SK-N-SH treated with all-trans-retinoic acid at 6 μM for 48 hours (cell line): Measurements from ENCODE around the gene HTT.

ENCODE experiments used
- ARNTL ChIP-seq: fragments of 450-650 bp; formaldehyde crosslinking; IDR thresholded peaks from 2 replicates; pipeline ENCODE4 v1.5.0; 2020; ENCODE audit warnings: low read depth, mild to moderate bottlenecking, moderate library complexity, borderline replicate concordance
- BACH2 ChIP-seq: fragments of 250-450 bp; sonication (Bioruptor Pico); IDR thresholded peaks from 2 replicates; pipeline ENCODE4 v1.9.0; 2021; ENCODE audit warnings: mild to moderate bottlenecking, borderline replicate concordance
- CSDC2 ChIP-seq: fragments of 250-450 bp; sonication (Bioruptor Pico); IDR thresholded peaks from 2 replicates; pipeline ENCODE4 v1.5.0; 2020; ENCODE audit warnings: mild to moderate bottlenecking, moderate library complexity
- ESRRG ChIP-seq: fragments of 250-450 bp; sonication (Bioruptor Pico); IDR thresholded peaks from 2 replicates; pipeline ENCODE4 v1.6.1; 2021; ENCODE audit warnings: mild to moderate bottlenecking
- ISL1 ChIP-seq: fragments of 250-450 bp; sonication (Bioruptor Pico); IDR thresholded peaks from 2 replicates; pipeline ENCODE4 v2.1.2; 2022; ENCODE audit warnings: mild to moderate bottlenecking, moderate library complexity
- TCF4 ChIP-seq: fragments of 250-450 bp; sonication (Bioruptor Pico); IDR thresholded peaks from 2 replicates; pipeline ENCODE4 v1.8.0; 2021; ENCODE audit warnings: mild to moderate bottlenecking, moderate library complexity, borderline replicate concordance
- ZFP30 ChIP-seq: fragments of 450-650 bp; formaldehyde crosslinking; IDR thresholded peaks from 2 replicates; pipeline ENCODE4 v1.5.0; 2022; ENCODE audit warnings: mild to moderate bottlenecking, moderate library complexity
- ZNF70 ChIP-seq: fragments of 450-650 bp; formaldehyde crosslinking; IDR thresholded peaks from 2 replicates; pipeline ENCODE4 v1.5.0; 2020; ENCODE audit warnings: mild to moderate bottlenecking, moderate library complexity
- TF ChIP-seq, protein P1 (sequence below): fragments of 250-450 bp; sonication (Bioruptor Pico); IDR thresholded peaks from 2 replicates; pipeline ENCODE4 v1.8.0; 2020; ENCODE audit warnings: mild to moderate bottlenecking, moderate library complexity, borderline replicate concordance
- TF ChIP-seq, protein P2 (sequence below): fragments of 250-450 bp; sonication (Bioruptor Pico); IDR thresholded peaks from 2 replicates; pipeline ENCODE4 v1.5.1; 2021; ENCODE audit warnings: mild to moderate bottlenecking, moderate library complexity
- TF ChIP-seq, protein P3 (sequence below): fragments of 250-450 bp; sonication (Bioruptor Pico); IDR thresholded peaks from 2 replicates; pipeline ENCODE4 v1.5.0; 2020; ENCODE audit warnings: mild to moderate bottlenecking, moderate library complexity

DNA sequence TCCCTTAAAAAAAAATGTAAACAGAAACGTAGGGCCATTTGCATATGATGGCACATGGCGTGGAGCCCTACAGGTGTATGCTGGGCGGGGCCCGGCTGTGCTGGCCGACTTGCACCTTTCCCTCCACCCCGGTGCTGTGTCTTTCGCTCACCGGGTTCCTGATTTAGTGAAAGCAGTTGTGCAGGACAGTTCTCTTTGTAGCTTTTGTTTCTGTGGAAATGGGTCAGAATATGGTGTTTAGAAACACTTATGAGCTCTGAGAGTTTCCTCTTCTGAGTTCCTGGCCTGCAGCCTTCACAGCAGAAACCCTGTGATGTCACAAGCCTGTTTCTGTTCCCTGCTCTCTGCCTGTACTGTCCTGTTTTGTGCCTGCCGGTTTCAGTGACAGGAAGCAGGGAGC, 152.0 kb downstream of the HTT start:
- TF ChIP-seq CSDC2 (CRISPR knock-in tag) (no peak), ESRRG (CRISPR knock-in tag) (no peak), ISL1 (no peak), TCF4 (CRISPR knock-in tag) (no peak), BACH2 (CRISPR knock-in tag) (no peak), ARNTL (CRISPR knock-in tag) (no peak), ZFP30 (no peak), ZNF70 (CRISPR knock-in tag) (no peak)
- TF ChIP-seq, protein P1, sequence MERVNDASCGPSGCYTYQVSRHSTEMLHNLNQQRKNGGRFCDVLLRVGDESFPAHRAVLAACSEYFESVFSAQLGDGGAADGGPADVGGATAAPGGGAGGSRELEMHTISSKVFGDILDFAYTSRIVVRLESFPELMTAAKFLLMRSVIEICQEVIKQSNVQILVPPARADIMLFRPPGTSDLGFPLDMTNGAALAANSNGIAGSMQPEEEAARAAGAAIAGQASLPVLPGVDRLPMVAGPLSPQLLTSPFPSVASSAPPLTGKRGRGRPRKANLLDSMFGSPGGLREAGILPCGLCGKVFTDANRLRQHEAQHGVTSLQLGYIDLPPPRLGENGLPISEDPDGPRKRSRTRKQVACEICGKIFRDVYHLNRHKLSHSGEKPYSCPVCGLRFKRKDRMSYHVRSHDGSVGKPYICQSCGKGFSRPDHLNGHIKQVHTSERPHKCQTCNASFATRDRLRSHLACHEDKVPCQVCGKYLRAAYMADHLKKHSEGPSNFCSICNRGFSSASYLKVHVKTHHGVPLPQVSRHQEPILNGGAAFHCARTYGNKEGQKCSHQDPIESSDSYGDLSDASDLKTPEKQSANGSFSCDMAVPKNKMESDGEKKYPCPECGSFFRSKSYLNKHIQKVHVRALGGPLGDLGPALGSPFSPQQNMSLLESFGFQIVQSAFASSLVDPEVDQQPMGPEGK (CRISPR knock-in tag), result no peak
- TF ChIP-seq, protein P2, sequence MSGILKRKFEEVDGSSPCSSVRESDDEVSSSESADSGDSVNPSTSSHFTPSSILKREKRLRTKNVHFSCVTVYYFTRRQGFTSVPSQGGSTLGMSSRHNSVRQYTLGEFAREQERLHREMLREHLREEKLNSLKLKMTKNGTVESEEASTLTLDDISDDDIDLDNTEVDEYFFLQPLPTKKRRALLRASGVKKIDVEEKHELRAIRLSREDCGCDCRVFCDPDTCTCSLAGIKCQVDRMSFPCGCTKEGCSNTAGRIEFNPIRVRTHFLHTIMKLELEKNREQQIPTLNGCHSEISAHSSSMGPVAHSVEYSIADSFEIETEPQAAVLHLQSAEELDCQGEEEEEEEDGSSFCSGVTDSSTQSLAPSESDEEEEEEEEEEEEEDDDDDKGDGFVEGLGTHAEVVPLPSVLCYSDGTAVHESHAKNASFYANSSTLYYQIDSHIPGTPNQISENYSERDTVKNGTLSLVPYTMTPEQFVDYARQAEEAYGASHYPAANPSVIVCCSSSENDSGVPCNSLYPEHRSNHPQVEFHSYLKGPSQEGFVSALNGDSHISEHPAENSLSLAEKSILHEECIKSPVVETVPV, result no peak
- TF ChIP-seq, protein P3, sequence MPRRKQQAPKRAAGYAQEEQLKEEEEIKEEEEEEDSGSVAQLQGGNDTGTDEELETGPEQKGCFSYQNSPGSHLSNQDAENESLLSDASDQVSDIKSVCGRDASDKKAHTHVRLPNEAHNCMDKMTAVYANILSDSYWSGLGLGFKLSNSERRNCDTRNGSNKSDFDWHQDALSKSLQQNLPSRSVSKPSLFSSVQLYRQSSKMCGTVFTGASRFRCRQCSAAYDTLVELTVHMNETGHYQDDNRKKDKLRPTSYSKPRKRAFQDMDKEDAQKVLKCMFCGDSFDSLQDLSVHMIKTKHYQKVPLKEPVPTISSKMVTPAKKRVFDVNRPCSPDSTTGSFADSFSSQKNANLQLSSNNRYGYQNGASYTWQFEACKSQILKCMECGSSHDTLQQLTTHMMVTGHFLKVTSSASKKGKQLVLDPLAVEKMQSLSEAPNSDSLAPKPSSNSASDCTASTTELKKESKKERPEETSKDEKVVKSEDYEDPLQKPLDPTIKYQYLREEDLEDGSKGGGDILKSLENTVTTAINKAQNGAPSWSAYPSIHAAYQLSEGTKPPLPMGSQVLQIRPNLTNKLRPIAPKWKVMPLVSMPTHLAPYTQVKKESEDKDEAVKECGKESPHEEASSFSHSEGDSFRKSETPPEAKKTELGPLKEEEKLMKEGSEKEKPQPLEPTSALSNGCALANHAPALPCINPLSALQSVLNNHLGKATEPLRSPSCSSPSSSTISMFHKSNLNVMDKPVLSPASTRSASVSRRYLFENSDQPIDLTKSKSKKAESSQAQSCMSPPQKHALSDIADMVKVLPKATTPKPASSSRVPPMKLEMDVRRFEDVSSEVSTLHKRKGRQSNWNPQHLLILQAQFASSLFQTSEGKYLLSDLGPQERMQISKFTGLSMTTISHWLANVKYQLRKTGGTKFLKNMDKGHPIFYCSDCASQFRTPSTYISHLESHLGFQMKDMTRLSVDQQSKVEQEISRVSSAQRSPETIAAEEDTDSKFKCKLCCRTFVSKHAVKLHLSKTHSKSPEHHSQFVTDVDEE, result no peak
